ENCODE results near the gene STPG4. TPM values are rescaled to one million over a fixed set of nuclear protein-coding genes. Genes with fewer than 3 reads are reported as not detected.
A peak's percentile ranks its signal among the peaks of the same experiment; 100 is the strongest.

STPG4 gene
- total RNA-seq, 2 donors from 2014 or later = 0.21 TPM; not detected in 1

DNA sequence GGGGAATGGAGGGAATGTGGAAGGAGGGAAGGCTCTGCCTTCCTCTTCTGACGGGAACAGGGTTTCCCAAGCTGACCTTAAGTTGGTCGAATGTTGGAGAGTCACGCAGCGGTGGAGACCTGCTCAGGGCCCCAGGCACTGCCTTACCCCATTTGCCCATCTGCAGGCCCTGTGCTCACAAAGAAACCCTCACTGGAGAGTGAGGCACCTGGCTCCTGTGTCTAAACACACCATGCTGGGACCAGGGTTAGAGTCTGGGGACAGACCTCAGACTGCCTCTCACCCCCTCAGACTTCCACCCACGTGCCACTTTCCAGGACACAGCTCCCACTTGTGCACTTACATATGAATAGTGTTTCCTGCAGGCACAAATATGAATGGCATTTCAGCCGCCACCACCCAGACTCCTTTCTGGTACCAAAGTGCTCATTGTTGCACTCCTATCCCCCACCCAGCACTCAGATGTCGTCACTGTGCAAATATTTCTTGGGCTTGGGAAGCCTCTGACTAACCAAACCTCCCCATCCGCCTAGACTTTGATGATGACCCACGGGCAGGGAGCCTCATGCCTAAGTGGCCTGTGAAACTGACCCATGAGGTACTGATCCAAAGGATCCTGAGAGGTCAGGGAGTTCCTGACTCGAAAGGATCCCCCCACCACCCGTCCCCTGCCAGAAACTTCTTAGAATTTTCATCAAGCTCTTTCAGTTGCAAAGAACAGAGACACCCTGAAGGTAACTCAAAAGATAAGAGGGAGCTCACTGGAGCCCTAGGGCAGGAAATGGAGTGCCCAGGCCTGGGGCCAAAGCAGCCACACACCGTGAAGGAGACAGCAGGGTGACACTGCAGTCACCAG lies 78.3 kb downstream of the STPG4 start:
- H3K27ac Mint-ChIP-seq = no peak overlapping the region
- H3K27me3 Mint-ChIP-seq = no peaks in the 10 kb centered on the region
- DNase-seq = no peak
- H3K4me1 Mint-ChIP-seq = peaks cover 15% of the 10 kb centered on the region
- no peaks in the 10 kb centered on the region for H3K9me3 ChIP-seq (ENCODE audit: control insufficient read depth, low read length, poor library complexity, severe bottlenecking)
- ATAC-seq = no peak
- no peak overlapping the region for H3K4me3 Mint-ChIP-seq
- peaks cover 2% of the 10 kb centered on the region for H3K36me3 Mint-ChIP-seq (ENCODE audit: low read depth)

DNA sequence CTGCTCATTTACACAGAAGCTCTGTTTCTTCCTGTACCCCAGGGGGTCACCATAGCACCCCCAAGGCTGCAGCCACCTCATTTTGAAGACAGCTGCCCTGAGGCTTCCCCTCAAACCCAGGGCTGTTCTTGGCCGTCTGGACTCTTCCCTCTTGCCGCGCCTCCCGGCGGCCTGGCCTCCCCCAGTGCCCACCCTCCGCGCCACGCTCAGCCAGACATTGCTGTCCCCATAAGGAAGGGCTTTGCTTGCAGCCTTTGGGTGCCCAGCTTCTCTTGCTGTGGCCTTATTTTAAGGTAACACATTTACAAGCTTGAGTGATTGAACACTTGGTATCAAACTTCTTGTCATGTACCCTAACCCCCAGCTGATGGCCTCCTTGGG lies 79.0 kb downstream of the STPG4 start:
- Mint-ChIP-seq H3K36me3 (ENCODE audit: low read depth) (peaks cover 2% of the 10 kb centered on the region), H3K27ac (no peak overlapping the region), H3K4me3 (no peak overlapping the region), H3K4me1 (peaks cover 22% of the 10 kb centered on the region), H3K27me3 (no peaks in the 10 kb centered on the region)
- DNase-seq (no peak), ATAC-seq (no peak)
- H3K9me3 ChIP-seq (ENCODE audit: control insufficient read depth, low read length, poor library complexity, severe bottlenecking) = no peaks in the 10 kb centered on the region

GRCh38 chr2:47075361-47076125 lies 79.6 kb downstream of the STPG4 start:
- H3K27me3 Mint-ChIP-seq = no peaks in the 10 kb centered on the region
- DNase-seq = no peak
- H3K9me3 ChIP-seq (ENCODE audit: control insufficient read depth, low read length, poor library complexity, severe bottlenecking) = no peaks in the 10 kb centered on the region
- peaks cover 2% of the 10 kb centered on the region for H3K36me3 Mint-ChIP-seq (ENCODE audit: low read depth)
- peaks cover 26% of the 10 kb centered on the region for H3K4me1 Mint-ChIP-seq
- no peak for ATAC-seq
- no peak overlapping the region for H3K4me3 Mint-ChIP-seq
- no peak overlapping the region for H3K27ac Mint-ChIP-seq

- no peak for ATAC-seq
- no peaks in the 10 kb centered on the region for H3K9me3 ChIP-seq (ENCODE audit: control insufficient read depth, low read length, poor library complexity, severe bottlenecking)
- Mint-ChIP-seq H3K4me3 (no peak overlapping the region), H3K36me3 (ENCODE audit: low read depth) (peaks cover 2% of the 10 kb centered on the region), H3K27me3 (no peaks in the 10 kb centered on the region), H3K27ac (no peak overlapping the region), H3K4me1 (peaks cover 29% of the 10 kb centered on the region)
- DNase-seq = no peak
These were observed 80.4 kb downstream of the STPG4 start for GRCh38 chr2:47074691-47075090.

DNA sequence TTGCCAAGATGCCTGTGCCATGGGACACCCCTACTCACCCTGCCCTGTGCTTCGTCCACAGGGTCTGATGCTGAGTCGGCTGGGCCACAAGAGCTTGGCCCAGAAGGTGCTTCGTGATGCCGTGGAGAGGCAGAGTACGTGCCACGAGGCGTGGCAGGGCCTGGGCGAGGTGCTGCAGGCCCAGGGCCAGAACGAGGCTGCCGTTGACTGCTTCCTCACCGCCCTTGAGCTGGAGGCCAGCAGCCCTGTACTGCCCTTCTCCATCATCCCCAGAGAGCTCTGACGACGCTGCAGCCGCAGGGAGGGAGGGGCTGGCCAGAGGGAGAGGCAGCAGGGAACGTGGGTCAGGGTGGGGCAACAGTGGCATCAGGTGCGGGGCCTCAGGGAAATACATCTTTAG lies 81.5 kb downstream of the STPG4 start:
- DNase-seq (no peak), ATAC-seq (no peak)
- Mint-ChIP-seq H3K27me3 (no peaks in the 10 kb centered on the region), H3K4me3 (no peak overlapping the region), H3K36me3 (ENCODE audit: low read depth) (peaks cover 2% of the 10 kb centered on the region), H3K4me1 (peaks cover 26% of the 10 kb centered on the region), H3K27ac (no peak overlapping the region)
- H3K9me3 ChIP-seq (ENCODE audit: control insufficient read depth, low read length, poor library complexity, severe bottlenecking) = no peaks in the 10 kb centered on the region

GRCh38 chr2:47073217-47073616 lies 81.9 kb downstream of the STPG4 start:
- DNase-seq (no peak), ATAC-seq (no peak)
- no peaks in the 10 kb centered on the region for H3K27me3 Mint-ChIP-seq
- peak overlapping the region; percentile 28 for H3K4me3 Mint-ChIP-seq
- H3K9me3 ChIP-seq (ENCODE audit: control insufficient read depth, low read length, poor library complexity, severe bottlenecking) = no peaks in the 10 kb centered on the region
- H3K27ac Mint-ChIP-seq = peak overlapping the region; percentile 83
- H3K4me1 Mint-ChIP-seq = peaks cover 30% of the 10 kb centered on the region
- H3K36me3 Mint-ChIP-seq (ENCODE audit: low read depth) = peaks cover 2% of the 10 kb centered on the region

GRCh38 chr2:47072728-47073191 lies 82.3 kb downstream of the STPG4 start:
- ATAC-seq (peak; percentile 55), DNase-seq (no peak)
- H3K36me3 Mint-ChIP-seq (ENCODE audit: low read depth) = peaks cover 2% of the 10 kb centered on the region
- peaks cover 34% of the 10 kb centered on the region for H3K4me1 Mint-ChIP-seq
- H3K9me3 ChIP-seq (ENCODE audit: control insufficient read depth, low read length, poor library complexity, severe bottlenecking) = no peaks in the 10 kb centered on the region
- H3K27me3 Mint-ChIP-seq = no peaks in the 10 kb centered on the region
- peak overlapping the region; percentile 83 for H3K27ac Mint-ChIP-seq
- peak overlapping the region; percentile 28 for H3K4me3 Mint-ChIP-seq

DNA sequence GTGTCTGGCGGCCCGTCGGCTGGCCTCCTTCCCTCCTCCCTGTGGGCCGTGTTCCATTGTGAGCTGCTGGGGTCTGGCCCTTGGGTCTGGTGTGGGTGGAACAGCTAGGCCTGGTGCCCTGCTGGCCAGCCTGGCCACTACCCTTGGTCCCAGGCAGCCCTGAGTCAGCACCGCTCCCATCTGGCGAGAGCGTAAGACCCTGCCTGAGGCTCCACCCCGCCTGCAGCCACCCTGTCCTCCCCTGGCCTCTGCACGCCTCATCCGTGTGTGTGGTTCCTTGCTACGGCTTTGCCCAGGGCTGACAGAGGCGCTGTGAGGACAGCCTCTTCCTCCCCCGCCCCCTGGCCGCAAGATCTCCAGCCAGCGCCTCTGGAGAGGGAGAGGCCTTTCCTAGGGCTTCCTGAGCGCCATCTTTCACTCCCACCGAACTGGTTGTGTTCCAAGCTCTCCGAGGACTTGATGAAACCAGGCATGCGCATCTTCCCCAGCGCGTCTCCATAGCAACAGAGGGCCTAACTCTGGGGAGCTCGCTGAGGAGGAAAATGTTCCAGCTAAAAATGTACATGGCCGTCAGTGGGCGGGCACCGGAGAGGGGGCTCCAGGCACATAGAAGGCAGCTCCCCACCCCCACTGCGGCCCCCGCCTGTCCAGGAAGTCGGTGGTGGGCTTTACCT lies 83.0 kb downstream of the STPG4 start:
- peaks cover 2% of the 10 kb centered on the region for H3K36me3 Mint-ChIP-seq (ENCODE audit: low read depth)
- DNase-seq = no peak
- peak overlapping the region; percentile 75 for H3K4me3 Mint-ChIP-seq
- peaks cover 37% of the 10 kb centered on the region for H3K4me1 Mint-ChIP-seq
- no peaks in the 10 kb centered on the region for H3K27me3 Mint-ChIP-seq
- peak overlapping the region; percentile 83 for H3K27ac Mint-ChIP-seq
- peak; percentile 29 for ATAC-seq
- no peaks in the 10 kb centered on the region for H3K9me3 ChIP-seq (ENCODE audit: control insufficient read depth, low read length, poor library complexity, severe bottlenecking)

DNA sequence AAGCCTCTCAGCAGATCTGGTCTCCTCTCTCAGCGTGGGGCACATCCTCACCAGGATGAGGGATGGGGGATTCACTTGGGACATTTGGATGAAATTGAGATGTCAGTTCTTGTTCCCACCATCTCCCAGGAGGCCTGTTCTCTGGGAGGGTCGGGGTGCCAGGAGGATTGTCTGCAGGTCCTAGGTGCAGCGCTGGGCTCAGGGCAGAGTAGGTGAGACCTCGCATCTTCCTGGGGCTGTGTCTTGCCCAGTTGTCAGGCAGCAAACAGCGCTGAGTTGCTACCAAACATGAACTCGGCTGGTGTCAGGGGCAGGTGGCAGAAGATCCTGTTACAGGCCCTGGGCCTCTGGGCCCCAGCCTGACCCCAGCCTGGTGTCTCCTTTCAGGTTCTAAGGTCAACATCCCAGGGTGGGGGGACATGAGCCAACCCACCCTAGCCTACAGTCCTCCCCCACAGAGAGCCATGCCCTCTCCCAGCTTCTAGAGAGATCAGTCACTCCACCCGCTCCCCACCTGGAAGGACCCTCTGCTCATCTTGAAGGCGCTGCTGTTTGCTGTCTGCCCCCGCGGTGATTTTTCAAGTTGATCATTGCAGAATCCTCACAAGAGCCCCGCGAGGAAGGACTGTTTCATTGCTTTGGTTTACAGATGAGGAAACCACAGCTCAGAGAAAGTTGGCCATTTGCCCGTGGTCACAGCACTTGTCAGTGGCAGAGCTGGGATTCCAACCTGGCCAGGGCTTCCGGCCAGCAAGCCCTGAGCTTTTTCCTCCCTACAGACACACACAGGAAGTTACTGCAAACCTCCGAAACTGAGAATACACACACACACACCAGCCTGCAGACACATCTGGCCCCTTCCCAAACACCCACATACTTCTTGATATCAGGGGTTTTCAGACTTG lies 83.9 kb downstream of the STPG4 start:
- ATAC-seq (peak; percentile 53), DNase-seq (no peak)
- Mint-ChIP-seq H3K36me3 (ENCODE audit: low read depth) (peaks cover 2% of the 10 kb centered on the region), H3K27ac (peak overlapping the region; percentile 83), H3K27me3 (no peaks in the 10 kb centered on the region), H3K4me3 (peak overlapping the region; percentile 75), H3K4me1 (peaks cover 34% of the 10 kb centered on the region)
- H3K9me3 ChIP-seq (ENCODE audit: control insufficient read depth, low read length, poor library complexity, severe bottlenecking) = no peaks in the 10 kb centered on the region

DNA sequence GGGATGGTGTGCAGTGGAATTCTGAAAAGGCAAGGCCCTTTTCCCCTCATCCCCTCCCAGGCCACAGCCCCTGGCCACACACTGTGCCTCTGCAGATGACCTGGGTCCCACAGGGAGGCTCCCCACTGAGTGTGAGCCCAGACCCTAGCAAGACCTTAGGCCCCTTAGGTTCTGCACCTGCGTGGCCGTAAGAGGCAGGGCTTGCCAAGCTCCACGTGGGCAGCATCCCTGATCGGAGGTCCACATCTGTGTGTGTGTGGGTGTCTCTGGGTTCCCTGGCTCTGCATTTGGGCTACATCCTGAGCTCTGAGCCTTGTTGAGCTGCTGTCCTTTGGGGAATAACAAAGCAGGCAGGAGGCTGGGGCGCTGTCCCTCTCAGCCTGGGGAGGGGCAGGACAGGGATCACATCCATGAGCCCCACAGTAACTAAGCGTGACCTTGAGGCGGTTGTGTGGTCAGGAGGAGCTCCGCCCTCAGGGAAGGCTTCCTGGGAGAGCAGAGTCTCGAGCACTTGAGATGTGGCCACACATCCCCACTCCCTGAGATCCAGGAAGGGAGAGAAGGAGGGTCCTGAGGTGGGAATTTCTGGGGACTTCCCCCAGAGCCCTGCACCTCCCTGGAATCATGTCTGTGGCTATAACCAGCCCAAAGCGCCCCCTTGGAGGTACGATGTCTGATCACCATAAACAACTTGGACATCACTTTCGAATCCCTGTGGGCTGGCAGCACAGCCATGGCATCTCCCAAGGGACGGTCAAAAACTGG lies 84.8 kb downstream of the STPG4 start:
- H3K27ac Mint-ChIP-seq = peak overlapping the region; percentile 83
- no peak for ATAC-seq
- H3K4me3 Mint-ChIP-seq = peak overlapping the region; percentile 75

GRCh38 chr2:47069628-47070154 lies 85.4 kb downstream of the STPG4 start:
- peaks cover 38% of the 10 kb centered on the region for H3K4me1 Mint-ChIP-seq
- H3K4me3 Mint-ChIP-seq = no peak overlapping the region
- no peak for ATAC-seq
- H3K27ac Mint-ChIP-seq = peak overlapping the region; percentile 81
- no peaks in the 10 kb centered on the region for H3K27me3 Mint-ChIP-seq
- peaks cover 2% of the 10 kb centered on the region for H3K36me3 Mint-ChIP-seq (ENCODE audit: low read depth)
- no peaks in the 10 kb centered on the region for H3K9me3 ChIP-seq (ENCODE audit: control insufficient read depth, low read length, poor library complexity, severe bottlenecking)
- DNase-seq = no peak

More for the DNA sequence above, 84.8 kb downstream of the STPG4 start:
- Mint-ChIP-seq H3K36me3 (ENCODE audit: low read depth) (peaks cover 2% of the 10 kb centered on the region), H3K4me1 (peaks cover 38% of the 10 kb centered on the region), H3K27me3 (no peaks in the 10 kb centered on the region)
- DNase-seq = no peak
- H3K9me3 ChIP-seq (ENCODE audit: control insufficient read depth, low read length, poor library complexity, severe bottlenecking) = no peaks in the 10 kb centered on the region
